IMR-90 (cell line): ENCODE results near the gene CYCS. TPM values are rescaled to one million over a fixed set of nuclear protein-coding genes. Genes with fewer than 3 reads are reported as not detected.

Experiments
- ATAC-seq: fragments of 200-7000 bp; cut with Tn5 transposase; 2 replicates; pipeline ENCODE4 v1.9.1; 2020; ENCODE audit warnings: low read depth, mild to moderate bottlenecking, moderate library complexity
- BruUV-seq: library from RNA; stranded (reverse); fragments of 400-500 nt; replicated peaks from 2 replicates; lab custom pipeline; 2021; lab: Mats Ljungman, UMichigan
- CTCF ChIA-PET: fragments of 300-600 bp; formaldehyde crosslinking; extraction: SDS; loops from one replicate; lab custom pipeline; 2021; ENCODE audit warnings: antibody characterized with exemption; lab: Yijun Ruan, JAX
- POLR2A ChIA-PET: fragments of 300-600 bp; sonication (Branson Sonifier 250); formaldehyde crosslinking; loops from one replicate; lab custom pipeline; 2022; ENCODE audit warnings: antibody characterized with exemption; ENCODE audit not compliant: unreplicated experiment; lab: Charles Lee
- DNase-seq: peaks from one replicate; pipeline ENCODE4 v3.0.0; 2013
- H2AFZ ChIP-seq: replicated peaks from 2 replicates; pipeline ENCODE3; 2013; ENCODE audit warnings: low read length, mild to moderate bottlenecking; ENCODE audit not compliant: poor library complexity
- H2AK5ac ChIP-seq: 2 replicates; pipeline ENCODE4 v1.6.1; 2013; ENCODE audit warnings: low read depth, low read length, inconsistent platforms
- H2AK9ac ChIP-seq: replicated peaks from 2 replicates; pipeline ENCODE3; 2013; ENCODE audit warnings: mild to moderate bottlenecking, low read depth, low read length, moderate library complexity; ENCODE audit not compliant: poor library complexity
- H2BK120ac ChIP-seq: 2 replicates; pipeline ENCODE4 v1.6.1; 2013; ENCODE audit warnings: low read depth, low read length, inconsistent platforms
- H2BK15ac ChIP-seq: 3 replicates; pipeline ENCODE4 v1.6.1; 2013; ENCODE audit warnings: low read depth, low read length, inconsistent platforms
- H2BK20ac ChIP-seq: 2 replicates; pipeline ENCODE4 v1.6.1; 2013; ENCODE audit warnings: low read depth, mild to moderate bottlenecking, inconsistent platforms, low read length, moderate library complexity
- H2BK5ac ChIP-seq: 2 replicates; pipeline ENCODE4 v1.6.1; 2013; ENCODE audit warnings: mild to moderate bottlenecking, low read depth, low read length, inconsistent platforms; ENCODE audit not compliant: poor library complexity, severe bottlenecking
- H3K14ac ChIP-seq: replicated peaks from 2 replicates; pipeline ENCODE4 v1.6.1; 2013; ENCODE audit warnings: low read depth, low read length, inconsistent platforms
- H3K18ac ChIP-seq: 2 replicates; pipeline ENCODE4 v1.6.1; 2013; ENCODE audit warnings: low read depth, low read length, control low read depth
- H3K23ac ChIP-seq: 2 replicates; pipeline ENCODE4 v1.6.1; 2013; ENCODE audit warnings: low read depth, low read length, inconsistent platforms
- H3K27ac ChIP-seq: 2 replicates; pipeline ENCODE4 v1.5.1; 2013; ENCODE audit warnings: mild to moderate bottlenecking, control low read depth, low read length; ENCODE audit not compliant: insufficient read depth
- H3K27me3 ChIP-seq: 2 replicates; pipeline ENCODE4 v1.6.1; 2013; ENCODE audit warnings: low read length; ENCODE audit not compliant: control insufficient read depth, insufficient read depth
- H3K36me3 ChIP-seq: 2 replicates; pipeline ENCODE4 v1.6.1; 2013; ENCODE audit warnings: low read length, mixed read lengths; ENCODE audit not compliant: control insufficient read depth, insufficient read depth
- H3K4ac ChIP-seq: 2 replicates; pipeline ENCODE4 v1.6.1; 2013; ENCODE audit warnings: low read depth, low read length, inconsistent platforms
- H3K4me1 ChIP-seq: 2 replicates; pipeline ENCODE4 v1.6.1; 2013; ENCODE audit warnings: low read length, mixed read lengths; ENCODE audit not compliant: control insufficient read depth, insufficient read depth
- H3K4me2 ChIP-seq: 2 replicates; pipeline ENCODE4 v1.6.1; 2013; ENCODE audit warnings: low read depth, mild to moderate bottlenecking, control low read depth, low read length, moderate library complexity
- H3K4me3 ChIP-seq: 2 replicates; pipeline ENCODE4 v1.5.1; 2013; ENCODE audit warnings: low read depth, mild to moderate bottlenecking, control low read depth, low read length, moderate library complexity; ENCODE audit not compliant: insufficient read depth
- H3K56ac ChIP-seq: 2 replicates; pipeline ENCODE4 v1.6.1; 2013; ENCODE audit warnings: low read length, inconsistent platforms; ENCODE audit not compliant: insufficient read depth; ENCODE audit errors: extremely low read depth
- H3K79me1 ChIP-seq, 2 experiments: 2 replicates each; pipeline ENCODE4 v1.6.1; 2013; ENCODE audit warnings: low read length in 2 of 2, inconsistent platforms in 1 of 2, low read depth in 1 of 2
- H3K9ac ChIP-seq: 2 replicates; pipeline ENCODE4 v1.6.1; 2013; ENCODE audit warnings: low read depth, low read length, control low read depth
- H3K9me1 ChIP-seq: 2 replicates; pipeline ENCODE4 v1.6.1; 2013; ENCODE audit warnings: low read length, inconsistent platforms; ENCODE audit not compliant: insufficient read depth
- H3K9me3 ChIP-seq: 2 replicates; pipeline ENCODE4 v1.6.1; 2013; ENCODE audit warnings: low read length; ENCODE audit not compliant: control insufficient read depth, insufficient read depth
- H4K20me1 ChIP-seq: 2 replicates; pipeline ENCODE4 v1.6.1; 2013; ENCODE audit warnings: low read length, inconsistent platforms; ENCODE audit not compliant: insufficient read depth
- H4K5ac ChIP-seq: 2 replicates; pipeline ENCODE4 v1.6.1; 2013; ENCODE audit warnings: mild to moderate bottlenecking, low read depth, low read length, control low read depth
- H4K8ac ChIP-seq, 2 experiments: 2 replicates each; pipeline ENCODE4 v1.6.1; 2013; ENCODE audit warnings: low read depth in 2 of 2, low read length in 2 of 2, control low read depth in 1 of 2, inconsistent platforms in 1 of 2
- H4K91ac ChIP-seq: 2 replicates; pipeline ENCODE4 v1.6.1; 2013; ENCODE audit warnings: low read depth, low read length, inconsistent platforms; ENCODE audit not compliant: insufficient read depth
- CEBPB ChIP-seq: IDR thresholded peaks from 2 replicates; pipeline ENCODE4 v1.6.1; 2012; ENCODE audit warnings: low read depth, low read length, improper control_type of control experiment
- MAFK ChIP-seq: IDR thresholded peaks from 2 replicates; pipeline ENCODE4 v1.6.1; 2012; ENCODE audit warnings: low read depth, low read length, improper control_type of control experiment
- MAZ ChIP-seq: IDR thresholded peaks from 2 replicates; pipeline ENCODE4 v1.6.1; 2012; ENCODE audit warnings: low read depth, mild to moderate bottlenecking, low read length, improper control_type of control experiment, moderate library complexity, borderline replicate concordance
- RAD21 ChIP-seq: IDR thresholded peaks from 2 replicates; pipeline ENCODE4 v1.6.1; 2012; ENCODE audit warnings: low read length, improper control_type of control experiment
- WGBS, 2 experiments: methylation state at CpG; one replicate each; pipeline versions ENCODE4 v1.1.5 to v1.1.7; 2013; ENCODE audit warnings: missing lambda C conversion rate in 2 of 2; ENCODE audit not compliant: insufficient read length in 1 of 2; ENCODE audit errors: extremely low coverage in 2 of 2; 5-methylcytosine and 5-hydroxymethylcytosine counted together
- dilution Hi-C: fragments of 300-500 bp; cut with HindIII; formaldehyde crosslinking; loops from one replicate; pipeline ENCODE4 v1.14.3; 2018; ENCODE audit warnings: low sequenced_read_pairs; ENCODE audit not compliant: unreplicated experiment
- in situ Hi-C: fragments of 300-500 bp; cut with MboI; formaldehyde crosslinking; loops from 3 replicates; pipeline ENCODE4 v1.14.3; 2019; ENCODE audit warnings: low sequenced_read_pairs, inconsistent platforms, mixed read lengths
- intact Hi-C: fragments of 100-400 bp; cut with micrococcal nuclease; formaldehyde crosslinking; loops from 2 replicates; pipeline ENCODE4 v1.10.0; 2022
- polyA plus RNA-seq, 3 experiments: library from polyadenylated mRNA; depleted of rRNA; stranded (reverse); fragments of >200 nt; gene quantifications; 2 replicates each; pipeline ENCODE4 v1.2.3, GENCODE V29; 2012; ENCODE audit warnings: low replicate concordance in 1 of 3
- total RNA-seq: library from RNA; depleted of rRNA; stranded (reverse); fragments of >200 nt; gene quantifications from 2 replicates; pipeline ENCODE4 v1.2.3, GENCODE V29; 2012

CYCS gene
- total and polyA plus RNA-seq, 2 of the 4 experiments (the other 2 are of a cell fraction): 22.9 to 59.0 TPM

GRCh38 chr7:25151773-25152172 lies 26.7 kb upstream of the CYCS start:
- Histone ChIP-seq H2BK15ac (no peak overlapping the region), H3K4ac (no peak overlapping the region), H3K18ac (no peak overlapping the region), H3K79me1 (no peaks in the 10 kb centered on the region), H3K9ac (no peak overlapping the region), H3K14ac (no peak overlapping the region), H3K27me3 (no peaks in the 10 kb centered on the region), H3K27ac (no peak overlapping the region), H3K36me3 (peaks cover 7% of the 10 kb centered on the region), H2BK20ac (no peak overlapping the region), H4K5ac (no peak overlapping the region), H4K91ac (no peak overlapping the region), H2AFZ (no peak overlapping the region), H3K4me2 (no peak overlapping the region), H2AK5ac (no peak overlapping the region), H2BK5ac (no peak overlapping the region), H3K9me1 (no peaks in the 10 kb centered on the region; the same call in 1 of the 2 replicates), H3K9me3 (no peaks in the 10 kb centered on the region), H2AK9ac (no peak overlapping the region), H2BK120ac (no peak overlapping the region), H3K56ac (no peak overlapping the region), H4K8ac (no peak overlapping the region), H3K4me3 (no peak overlapping the region), H4K20me1 (no peaks in the 10 kb centered on the region), H3K23ac (no peak overlapping the region), H3K4me1 (no peaks in the 10 kb centered on the region)
- TF ChIP-seq CEBPB (no peak), RAD21 (no peak), MAFK (no peak), MAZ (no peak)
- no TSS peak for BruUV-seq
- CTCF ChIA-PET: interaction anchor here (0.9 to 1.0 kb wide), 2 partner anchors 26 to 53 kb away, joined by 3 read pairs; no protein-coding TSS in a partner anchor
- POLR2A ChIA-PET: no interaction called here
- in situ Hi-C loops: loop anchor here (25.0 kb wide), 1 partner anchor 864 kb away; the partner anchor contains the start of gene NPY
- intact Hi-C loops: no loop called here
- ATAC-seq (no peak), DNase-seq (no peak)
- dilution Hi-C loops: no loop called here
- WGBS, 2 experiments: no CpG with 5 or more reads among the region's 2 CpGs
